ENCODE measurements around the gene SRXN1. TPM values are rescaled to one million over a fixed set of nuclear protein-coding genes. Genes with fewer than 3 reads are reported as not detected.

The SRXN1 gene
- total RNA-seq: 17.9 TPM

DNA sequence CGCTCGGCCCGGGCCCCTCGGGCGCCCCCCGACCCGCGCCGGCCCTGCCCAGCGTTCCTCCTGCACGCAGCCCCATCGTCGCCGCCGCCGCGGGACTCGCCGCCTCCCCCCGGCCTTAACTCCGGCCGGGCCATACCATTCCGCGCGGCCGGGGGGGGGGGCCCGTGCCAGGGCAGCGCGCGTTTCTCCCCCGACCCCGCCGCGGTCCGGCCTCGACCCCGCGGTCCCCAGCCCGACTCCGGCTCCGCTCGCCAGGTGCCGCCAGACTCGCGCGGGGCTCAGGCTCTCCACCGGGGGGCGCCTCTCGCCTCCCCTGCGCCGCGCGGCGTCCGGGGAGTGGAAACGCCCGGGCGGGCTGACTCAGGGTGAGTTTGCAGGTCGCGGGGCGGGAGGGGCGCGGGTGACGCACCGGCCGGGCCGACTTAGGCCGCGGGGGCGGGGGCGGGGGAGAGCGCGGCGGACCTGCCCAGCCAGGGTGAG is at the start of gene SRXN1:
TSS of gene SRXN1 (minus strand) at position 91 of the 480 bp plus-strand sequence. CDS start at position 76, 15 bp downstream.

DNA sequence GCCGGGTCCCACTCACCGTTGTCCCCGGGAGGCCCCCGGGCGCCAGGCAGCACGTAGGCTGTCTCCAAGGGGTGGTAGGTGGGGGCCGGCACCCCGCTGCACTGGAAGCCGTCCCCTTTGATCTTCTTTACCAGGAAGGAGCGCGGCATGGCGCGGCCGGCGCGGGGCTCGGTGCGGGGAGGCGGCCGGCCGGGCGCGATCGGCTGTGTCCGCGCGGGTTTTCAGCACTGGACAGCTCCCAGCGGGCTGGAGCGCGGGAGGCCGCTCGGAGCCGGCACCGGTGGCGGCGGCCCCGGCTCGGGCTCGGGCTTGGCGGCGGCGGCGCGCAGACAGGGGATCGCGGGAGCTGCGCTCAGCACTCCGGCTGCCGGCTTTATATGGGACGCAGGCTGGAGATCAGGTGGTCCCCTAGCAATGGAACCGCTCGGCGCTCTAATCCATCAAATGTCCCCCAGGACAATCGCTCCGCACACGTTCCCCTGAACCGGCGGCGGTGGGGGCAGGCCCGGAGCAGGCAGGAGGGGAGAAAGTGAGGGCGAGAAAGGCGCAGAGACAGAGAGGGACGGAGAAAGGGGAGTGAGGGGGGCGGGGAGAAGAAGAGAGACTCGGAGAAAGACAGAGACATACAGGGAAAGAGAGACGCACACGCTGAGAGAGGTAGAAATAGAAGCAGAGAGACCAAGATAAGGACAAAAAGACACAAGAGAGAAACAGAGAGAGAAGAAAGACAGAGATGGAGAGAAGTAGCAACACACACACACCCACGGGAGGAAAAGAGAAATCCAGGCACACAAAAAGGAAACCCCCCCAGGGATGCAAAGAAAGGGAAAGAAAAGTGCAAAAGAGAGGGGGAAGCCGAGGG is 22.7 kb upstream of the SRXN1 start, which contains the start of gene SCRT2:
TSS of gene SCRT2 (minus strand) at position 350 of the 862 bp plus-strand sequence. CDS start at position 149, 201 bp downstream.

DNA sequence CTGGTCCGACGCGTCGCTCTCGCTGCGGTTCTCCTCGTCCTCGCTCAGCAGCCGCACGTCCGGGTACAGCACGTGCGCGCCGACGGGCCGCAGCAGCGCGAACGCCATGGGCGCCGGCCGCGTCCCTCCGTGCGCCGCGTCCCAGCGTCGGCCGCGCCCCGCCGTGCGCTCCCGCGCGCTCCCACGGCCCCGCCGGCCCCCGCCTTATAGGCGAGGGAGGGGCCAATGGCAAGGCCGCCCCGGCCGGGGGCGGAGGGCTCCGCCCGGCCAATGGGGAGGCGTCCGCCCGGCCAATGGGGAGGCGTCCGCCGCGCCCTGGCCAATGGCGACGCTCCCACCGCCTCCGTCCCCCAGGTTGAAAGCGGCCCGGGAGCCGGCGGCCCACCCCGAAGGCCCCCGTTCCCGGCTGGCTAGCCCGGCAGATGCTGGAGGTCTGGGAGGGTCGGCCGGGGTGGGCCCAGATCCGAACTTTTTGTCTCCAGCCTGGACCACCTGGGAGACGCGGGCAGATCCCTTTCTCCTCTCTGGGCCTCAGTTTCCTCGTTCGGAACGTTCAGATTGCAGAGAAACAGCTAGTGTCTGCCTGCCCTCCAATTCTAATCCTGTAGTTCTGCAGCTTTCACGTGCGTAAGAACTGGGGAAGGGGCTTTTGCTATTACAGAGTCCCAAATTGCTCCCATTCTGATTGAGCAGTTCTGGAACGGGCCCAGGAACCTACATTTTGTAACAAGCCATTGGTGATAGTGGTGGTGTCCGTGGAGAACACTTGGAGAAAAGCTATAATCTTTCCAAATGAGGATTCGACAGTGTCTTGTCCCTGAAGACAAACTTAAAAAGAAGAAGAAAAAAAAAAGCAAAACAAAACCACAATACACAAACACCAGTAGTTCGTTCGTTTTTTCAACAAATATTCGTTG is 42.6 kb downstream of the SRXN1 start, which contains the start of gene TCF15:
TSS of gene TCF15 (minus strand) at position 180 of the 917 bp plus-strand sequence. CDS start at position 108, 72 bp downstream.

Other genes with a start within 250 kb of the SRXN1 start
- gene RBCK1, start 244.9 kb downstream of the SRXN1 start, total RNA-seq: 69.6 TPM
- 41.8 TPM for gene TBC1D20, start 190.7 kb downstream of the SRXN1 start, total RNA-seq
- gene CSNK2A1, start 109.4 kb downstream of the SRXN1 start, total RNA-seq: 201 TPM
- 0.44 TPM for gene TCF15, start 42.9 kb downstream of the SRXN1 start, total RNA-seq
- 4.3 TPM for gene SCRT2, start 22.6 kb upstream of the SRXN1 start, total RNA-seq
- 0.93 TPM for gene SLC52A3, start 115.3 kb upstream of the SRXN1 start, total RNA-seq
- gene FAM110A, start 180.5 kb upstream of the SRXN1 start, total RNA-seq: 9.7 TPM

Measured in camera-type eye (tissue), 1 donor.